Measurements from ENCODE around the gene PLK5.

Gene PLK5

DNA sequence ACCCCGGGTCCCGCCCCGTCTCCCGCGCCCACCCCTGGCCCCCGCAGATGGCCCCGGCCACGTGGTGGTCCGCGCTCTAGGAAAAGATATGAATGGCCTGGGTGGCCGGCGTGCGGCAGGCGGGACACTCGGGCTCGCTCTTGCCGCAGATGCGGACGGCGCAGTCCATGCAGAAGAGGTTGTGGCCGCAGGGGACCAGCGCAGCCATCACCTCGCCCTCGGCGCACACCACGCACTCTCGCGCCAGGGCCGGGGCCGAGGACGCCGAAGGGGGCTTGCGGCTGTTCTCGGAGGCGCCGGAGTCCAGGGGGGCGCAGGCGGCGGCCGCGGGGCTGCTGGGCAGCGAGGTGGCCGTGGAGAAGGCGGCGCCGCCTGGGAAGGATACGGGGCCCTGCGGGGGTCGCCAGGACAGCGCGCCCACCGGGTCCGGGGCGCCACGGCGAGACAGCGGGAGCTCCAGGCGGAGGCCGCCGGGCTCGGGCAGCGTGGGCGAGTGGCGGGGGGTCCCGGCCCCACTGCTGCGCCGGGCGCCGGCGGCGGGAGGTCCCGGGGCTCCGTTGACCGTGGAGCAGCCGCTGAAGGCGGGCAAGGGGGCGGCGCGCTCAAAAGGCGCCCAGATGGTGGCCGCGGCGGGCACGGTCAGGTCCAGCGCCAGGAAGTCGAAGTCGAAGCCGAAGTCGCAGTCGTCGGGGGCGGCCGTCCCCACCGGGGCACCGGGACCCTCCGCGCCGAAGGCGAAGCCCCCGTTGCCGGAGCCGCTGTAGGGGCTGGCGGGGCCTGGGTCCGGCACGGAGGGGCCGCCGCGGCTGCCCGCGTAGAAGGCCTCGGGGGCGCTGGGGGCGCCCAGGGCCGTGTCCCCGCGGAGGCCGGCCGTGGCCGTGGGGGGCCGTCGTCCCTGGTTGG is 31.9 kb downstream of the PLK5 start:
- DNase-seq (ENCODE audit: low read depth): no peak

DNA sequence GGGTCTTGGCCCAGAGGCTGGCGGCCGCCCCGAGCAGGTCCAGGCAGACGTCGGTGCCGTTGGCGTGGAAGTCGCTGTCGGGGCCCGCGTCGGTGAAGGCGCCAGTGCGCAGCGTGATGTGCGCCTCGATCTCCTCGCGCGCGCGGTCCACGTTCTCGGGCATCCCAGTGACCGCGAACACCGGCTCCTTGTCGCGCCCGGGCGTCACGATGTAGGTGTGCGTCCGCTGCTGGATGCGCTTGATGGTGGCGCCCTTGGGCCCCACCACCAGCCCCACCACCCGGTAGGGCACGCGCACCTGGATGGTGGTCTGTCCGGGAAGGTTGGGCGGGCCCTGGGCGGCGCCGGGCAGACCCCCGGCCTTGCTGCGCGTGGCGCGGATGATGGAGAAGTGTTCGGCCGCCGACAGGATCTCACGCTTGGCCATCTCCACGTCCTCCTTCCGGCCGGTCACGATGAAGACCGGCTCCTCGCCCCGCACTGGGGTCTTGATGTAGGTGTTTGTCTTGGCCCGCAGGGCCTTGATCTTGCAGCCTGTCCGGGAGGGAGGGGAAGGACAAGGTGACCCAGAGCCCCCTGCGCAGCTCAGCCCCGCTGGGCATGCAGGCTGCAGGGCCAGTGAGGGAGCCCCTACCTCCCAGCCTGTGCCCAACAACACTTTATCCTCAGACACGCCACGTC is 32.7 kb downstream of the PLK5 start:
- no peak for DNase-seq (ENCODE audit: low read depth)

DNA sequence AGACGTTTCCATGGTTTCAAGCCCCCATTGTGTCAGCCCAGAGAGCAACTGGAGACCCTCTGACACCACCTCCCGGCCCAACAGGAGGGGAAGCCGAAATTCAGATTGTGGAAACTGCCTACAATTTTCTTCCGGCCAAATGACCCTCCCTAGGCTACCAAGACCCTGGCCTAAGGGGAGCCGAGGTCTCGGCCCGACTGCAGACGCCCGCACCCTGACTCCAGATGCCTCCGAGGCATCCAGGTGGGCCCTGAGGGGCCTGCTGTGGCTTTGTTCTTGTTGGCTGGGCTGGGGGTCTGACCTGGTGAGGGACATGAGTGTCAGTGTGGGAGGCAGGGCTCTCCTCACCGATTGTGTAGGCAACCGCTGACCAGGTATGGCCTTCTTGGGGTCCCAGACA is 34.7 kb downstream of the PLK5 start:
- no peak for DNase-seq (ENCODE audit: low read depth)

DNA sequence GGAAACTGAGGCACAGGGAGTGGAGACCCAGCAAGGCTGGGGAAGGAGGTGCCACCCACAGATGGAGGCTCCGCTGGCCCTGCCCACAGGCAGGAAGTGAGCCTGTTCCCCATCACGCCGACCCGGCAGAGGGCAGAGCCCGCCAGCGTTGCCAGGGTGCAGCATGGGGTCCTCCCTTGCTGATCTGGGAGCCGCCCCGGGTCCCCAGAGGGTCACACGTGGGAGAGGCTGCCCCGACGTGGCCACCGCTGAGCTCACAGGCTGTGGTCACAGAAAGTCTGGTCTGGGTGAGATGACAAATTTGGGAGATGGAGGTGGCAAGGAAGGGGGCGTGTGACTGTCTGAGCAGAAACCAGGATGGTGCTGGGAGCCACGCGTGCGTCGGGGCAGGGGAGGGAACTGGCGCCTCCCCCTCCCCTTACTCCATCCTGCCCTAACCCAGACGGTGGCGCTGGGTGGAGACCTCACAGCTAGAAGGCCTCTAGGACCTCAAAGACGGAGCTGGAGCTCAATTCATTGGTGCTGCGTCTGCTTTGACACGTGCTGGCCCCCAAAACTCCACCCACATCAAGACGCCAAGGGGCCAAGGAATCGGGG is 36.5 kb downstream of the PLK5 start:
- DNase-seq (ENCODE audit: low read depth): no peak

DNA sequence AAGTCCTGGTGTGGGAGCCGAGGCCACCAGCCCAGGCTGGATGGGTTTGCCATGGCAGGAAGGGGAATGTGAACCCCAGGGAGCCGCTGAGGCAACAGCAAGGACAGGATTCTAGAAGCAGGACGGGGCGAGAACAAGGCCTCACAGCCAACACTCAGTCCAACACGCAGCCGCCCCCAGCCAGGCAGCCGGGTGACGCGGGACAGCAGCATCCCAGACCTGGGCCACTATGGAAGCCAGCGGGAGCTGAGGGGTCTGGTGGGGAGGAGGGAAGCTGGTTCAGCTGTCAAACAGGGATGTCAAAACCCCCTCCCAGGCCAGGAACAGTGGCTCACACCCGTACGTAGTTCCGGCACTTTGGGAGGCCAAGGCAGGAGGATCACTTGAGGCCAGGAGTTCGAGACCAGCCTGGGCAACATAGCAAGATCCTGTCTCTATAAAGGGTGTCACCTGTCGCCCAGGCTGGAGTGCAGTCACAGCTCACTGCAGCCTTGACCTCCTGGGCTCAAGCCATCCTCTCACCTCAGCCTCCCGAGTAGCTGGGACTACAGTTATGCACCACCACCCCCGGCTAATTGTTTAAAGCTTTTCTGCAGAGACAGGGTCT is 37.5 kb downstream of the PLK5 start:
- no peak for DNase-seq (ENCODE audit: low read depth)

DNA sequence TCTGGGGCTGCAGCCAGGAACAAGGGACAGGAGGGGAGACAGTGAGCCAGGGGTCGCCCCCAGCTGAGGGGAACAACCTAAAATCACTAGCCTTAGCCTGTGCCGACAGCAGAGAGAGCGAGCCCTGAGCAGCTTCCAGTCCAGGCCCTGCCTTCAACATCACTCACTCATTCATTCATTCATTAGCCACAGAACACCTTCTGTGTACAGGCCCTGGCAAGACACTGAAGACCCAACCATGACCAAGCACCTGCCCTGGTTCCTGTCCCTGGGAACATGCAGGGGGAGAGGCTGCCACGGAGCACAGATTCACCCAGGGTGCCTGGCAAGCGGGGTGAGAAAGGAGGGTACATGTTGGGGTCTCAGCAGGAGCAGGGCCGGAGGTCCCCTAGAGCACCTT is 39.4 kb downstream of the PLK5 start:
- no peak for DNase-seq (ENCODE audit: low read depth)

DNA sequence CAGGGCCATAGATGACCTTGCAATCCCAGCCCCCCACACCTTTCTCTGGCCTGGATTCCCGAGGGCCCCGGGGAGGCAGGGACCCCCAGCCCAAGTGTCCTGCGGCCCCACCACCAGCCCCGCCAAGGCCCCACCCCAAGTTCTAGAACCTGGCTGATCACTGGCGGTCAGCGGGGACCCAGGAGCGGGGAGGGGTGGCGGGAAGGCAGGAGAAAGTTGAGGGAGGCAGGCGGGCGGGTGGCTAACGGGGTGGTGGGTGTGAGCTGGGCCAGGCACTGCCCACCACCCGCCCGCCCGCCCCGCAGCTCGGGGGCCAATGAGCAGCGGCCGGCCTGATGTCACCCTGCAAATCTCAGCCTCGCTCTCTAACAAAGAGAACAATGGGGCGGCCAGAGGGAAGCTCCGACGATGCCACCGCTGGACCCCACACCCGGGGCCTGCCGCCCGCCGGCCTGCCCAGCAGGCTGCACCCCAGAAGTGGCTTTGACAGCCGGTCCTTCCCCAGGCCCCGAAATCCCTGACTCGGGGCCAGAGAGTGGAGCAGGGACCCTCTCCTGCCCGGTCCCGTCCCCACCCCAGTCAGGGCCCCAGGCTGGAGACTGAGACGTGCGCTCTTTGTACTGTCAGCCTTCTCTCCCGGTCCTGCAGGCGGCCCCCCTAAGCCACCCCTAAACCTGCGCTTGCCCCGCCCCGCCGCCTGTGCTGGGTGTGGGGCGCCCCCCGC is 42.7 kb downstream of the PLK5 start:
- peak; percentile 77 for DNase-seq (ENCODE audit: low read depth)

DNA sequence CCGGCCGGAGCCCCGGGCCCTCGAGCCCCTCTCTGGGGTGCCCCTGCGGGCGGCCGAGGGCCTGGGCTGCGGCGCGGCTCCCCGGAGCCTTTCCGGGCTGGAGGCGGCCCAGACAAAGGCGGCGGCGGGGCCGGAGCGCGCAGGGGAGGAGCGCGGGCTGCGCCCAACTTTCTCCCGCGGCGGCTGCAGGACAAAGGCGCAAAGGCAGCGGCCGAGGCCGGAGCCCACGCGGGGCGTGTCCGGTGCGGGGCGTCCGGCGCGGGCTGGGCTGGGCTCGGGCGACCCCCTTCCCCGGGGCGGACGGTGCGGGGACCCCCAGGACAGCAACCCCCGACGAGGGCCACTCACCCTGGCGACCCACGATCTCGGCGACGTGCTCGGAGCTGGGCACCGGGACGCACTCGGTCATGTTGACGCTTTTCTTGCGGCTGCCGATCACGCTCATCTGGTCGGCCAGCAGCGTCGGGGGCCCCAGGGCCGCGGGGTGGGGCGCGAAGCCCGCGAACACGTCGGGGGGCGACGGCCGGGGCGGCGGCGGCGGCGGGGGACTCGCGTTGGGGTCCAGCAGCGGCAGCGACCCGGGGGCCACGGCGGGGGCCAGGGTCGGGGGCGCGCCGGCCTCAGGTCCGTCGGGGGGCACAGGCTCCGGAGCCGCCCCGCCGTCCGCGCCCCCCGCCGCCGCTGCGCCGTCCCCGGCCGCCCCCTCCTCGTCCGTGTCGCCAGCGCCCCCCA is 43.4 kb downstream of the PLK5 start:
- DNase-seq (ENCODE audit: low read depth): peak; percentile 24

DNA sequence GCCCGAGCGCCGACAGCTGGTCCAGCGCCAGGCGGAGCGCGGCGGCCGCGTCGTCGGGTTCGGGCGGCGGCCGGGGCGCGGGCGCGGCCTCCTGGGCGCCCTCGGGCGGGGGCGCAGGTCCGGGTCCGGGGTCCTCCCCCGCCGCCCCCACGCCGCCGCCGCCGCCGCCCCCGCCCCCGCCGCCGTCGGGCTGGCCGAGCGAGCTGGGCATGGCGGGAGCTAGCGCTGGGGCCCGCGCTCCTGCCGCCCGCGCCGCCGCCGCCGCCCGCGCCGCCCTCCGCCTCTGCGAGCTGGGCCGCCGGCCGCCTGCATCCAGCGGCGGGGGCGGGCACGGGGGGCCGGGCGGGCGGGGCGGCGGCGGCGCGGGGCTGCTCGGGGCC is 44.0 kb downstream of the PLK5 start:
- DNase-seq (ENCODE audit: low read depth): no peak

DNA sequence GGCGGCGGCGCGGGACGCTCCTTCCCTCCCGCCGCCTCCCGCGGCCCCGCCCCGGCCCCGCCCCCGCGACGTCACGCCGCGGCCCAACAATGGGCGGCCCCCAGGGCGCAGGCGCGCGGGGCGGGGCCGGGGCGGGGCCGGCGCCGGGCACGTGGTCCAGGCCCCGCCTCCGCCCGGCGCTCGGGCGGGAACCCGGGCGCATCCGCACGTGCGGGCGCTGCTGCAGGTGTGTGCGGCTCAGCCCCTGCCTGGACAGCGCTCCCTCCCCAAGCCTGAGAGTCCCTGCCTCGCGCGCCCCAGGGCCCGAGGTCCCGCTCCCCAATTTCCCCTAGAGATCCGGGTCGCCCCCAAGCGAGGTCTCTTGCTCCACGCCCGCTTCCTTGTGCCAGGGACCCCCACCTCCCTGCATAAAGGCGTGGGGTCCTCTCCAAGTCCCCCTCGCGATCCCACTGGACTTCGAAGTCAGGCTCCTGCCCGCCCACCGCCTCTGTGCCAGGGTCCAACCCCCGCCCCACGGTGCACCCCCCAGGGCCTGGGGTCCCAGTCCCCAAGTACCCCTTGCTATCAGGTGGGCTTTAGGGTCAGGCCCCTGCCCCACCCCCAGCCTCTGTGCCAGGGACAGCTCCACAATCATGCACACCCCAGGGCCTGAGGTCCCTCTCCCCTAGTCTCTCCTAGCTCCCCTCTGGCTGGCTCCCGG is 44.6 kb downstream of the PLK5 start, which contains the start of gene MEX3D:
Gene MEX3D (minus strand): TSS at position 6 of the 700 bp plus-strand sequence. CDS start 267 bp downstream, outside the sequence.
- peak; percentile 22 for DNase-seq (ENCODE audit: low read depth)

DNA sequence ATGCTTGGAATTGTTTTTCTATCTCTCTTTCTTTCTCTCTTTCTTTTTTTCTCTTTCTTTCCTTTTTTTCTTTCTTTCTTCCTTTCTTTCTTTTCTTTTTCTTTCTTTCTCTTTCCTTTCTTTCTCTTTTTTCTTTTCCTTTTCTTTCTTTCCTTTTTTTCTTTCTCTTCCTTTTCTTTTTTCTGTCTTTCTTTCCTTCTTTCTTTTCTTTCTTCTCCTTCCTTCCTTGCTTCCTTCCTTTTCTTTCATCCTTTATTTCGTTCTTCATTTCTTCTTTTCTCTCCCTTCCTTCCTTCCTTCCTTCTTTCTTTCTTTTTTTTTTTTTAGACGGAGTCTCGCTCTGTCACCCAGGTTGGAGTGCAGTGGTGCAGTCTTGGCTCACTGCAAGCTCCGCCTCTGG is 46.1 kb downstream of the PLK5 start:
- no peak for DNase-seq (ENCODE audit: low read depth)

DNA sequence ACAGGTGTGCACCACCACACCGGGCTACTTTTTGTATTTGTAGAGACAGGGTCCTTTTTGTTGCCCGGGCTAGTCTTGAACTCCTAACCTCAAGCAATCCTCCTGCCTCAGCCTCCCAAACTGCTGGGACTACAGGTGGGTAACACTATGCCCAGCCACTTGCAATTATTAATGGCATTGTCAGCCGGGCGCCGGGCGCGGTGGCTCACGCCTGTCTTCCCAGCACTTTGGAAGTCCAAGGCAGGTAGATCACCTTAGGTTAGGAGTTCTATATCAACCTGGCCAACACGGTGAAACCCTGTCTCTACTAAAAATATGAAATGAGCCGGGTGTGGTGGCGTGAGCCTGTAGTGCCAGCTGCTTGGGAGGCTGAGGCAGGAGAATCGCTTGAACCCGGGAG is 47.0 kb downstream of the PLK5 start:
- no peak for DNase-seq (ENCODE audit: low read depth)

DNA sequence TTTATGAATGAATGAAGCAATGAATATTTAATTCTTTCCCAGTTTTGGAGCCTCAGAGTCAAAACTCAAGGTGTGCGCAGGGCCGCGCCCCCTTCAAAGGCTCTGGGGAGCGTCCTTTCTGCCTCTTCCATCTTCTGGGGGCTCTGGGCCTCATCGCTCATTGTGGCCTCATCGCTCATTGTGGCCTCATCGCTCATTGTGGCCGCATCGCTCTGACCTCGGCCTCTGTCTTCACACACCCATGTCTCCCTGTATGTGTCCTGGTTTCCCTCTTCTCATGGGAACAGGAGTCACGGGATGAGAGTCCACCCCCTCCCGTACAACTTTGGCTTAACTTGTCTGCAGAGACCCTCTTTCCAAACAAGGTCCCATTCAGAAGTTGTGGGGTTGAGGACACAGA is 47.5 kb downstream of the PLK5 start:
- DNase-seq (ENCODE audit: low read depth): no peak

DNA sequence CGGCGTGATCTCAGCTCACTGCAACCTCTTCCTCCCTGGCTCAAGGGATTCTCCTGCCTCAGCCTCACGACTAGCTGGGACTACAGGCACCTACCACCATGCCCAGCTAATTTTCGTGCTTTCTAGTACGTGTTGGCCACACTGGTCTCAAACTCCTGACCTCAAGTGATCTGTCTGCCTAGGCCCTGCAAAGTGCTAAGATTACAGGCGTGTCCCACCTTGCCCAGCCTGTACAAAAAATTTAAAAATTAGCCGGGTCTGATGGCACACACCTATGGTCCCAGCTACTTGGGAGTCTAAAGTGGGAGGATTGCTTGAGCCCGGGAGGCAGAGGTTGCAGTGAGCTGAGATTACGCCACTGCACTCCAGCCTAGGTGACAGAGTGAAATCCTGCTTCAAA is 48.9 kb downstream of the PLK5 start:
- DNase-seq (ENCODE audit: low read depth): no peak

DNA sequence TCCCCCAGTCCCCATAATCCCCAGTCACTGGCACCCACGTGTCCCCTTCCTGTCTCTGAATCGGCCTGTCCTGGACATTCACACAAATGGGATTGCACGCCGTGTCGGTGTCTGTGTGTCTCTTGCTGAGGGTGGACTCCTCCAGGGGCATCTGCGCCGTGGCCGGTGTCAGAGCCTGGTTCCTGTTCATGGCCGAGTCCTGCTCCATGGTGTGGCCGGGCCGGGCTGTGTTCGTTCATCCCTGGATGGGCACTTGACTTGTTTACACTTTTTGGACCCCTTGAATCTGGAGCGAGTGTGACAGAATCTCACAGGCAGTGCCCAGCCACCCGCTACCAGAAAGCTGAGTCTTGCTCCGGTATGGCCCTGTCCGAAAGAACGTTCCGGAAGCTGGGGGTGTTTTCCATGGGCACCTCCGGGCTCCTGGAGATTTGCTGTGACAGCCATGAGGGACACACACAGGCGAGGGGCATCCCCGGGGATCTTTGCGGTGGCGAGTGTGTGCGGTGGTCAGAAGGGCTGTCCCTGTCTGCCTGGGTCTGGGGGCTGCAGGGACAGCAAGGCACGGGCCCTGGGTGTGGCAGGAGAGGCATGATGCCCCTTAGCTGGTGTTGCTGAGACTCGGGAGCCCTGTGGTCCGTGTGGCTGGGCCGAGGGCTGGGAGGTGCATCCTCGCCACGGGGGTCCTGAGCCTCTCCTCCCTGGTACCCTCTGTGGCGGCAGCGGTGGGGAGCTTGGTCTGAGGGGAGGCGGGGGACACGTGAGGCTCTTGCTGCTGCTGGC is 50.7 kb downstream of the PLK5 start:
- DNase-seq (ENCODE audit: low read depth): no peak

DNA sequence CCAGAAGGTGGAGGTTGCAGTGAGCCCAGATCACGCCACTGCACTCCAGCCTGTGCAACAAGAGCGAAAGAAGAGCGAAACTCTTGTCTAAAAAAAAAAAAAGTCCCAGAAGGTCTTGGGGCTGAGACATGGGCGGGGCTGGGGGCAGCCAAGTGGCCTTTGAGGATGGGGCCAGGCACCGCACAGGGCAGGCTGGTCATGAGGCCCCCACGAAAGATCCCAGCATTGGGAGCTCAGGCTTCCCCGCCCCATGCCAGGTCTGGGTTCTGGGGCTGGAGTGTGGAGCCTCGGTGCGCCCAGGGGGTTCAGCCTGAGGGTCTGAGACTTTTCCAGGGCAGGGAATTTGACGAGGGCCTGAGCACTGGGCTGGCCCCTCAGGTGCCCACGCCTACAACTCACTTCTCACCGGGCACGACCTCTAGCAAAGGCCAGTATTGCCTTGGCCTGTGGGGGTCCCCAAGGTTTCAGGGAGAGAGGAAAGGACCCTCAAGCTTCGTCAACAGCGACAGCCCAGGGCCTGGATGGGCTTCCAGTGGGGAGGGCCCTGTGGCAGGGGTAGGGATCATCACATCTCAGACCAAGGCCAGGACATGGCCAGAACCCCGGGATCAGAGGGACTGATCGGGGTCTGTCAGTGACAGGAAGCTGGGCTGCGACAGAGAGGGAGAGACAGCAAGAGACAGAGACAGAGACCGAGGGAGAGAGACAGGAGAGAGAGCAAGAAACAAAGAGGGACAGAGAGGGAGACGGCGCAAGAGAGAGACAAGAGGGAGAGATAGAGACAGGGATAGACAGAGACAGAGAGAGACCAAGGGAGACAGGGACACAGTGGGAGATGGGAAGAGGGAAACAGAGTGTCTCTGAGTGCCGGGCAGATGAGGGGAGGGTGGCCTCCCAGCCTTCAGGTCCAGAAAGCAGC is 51.7 kb downstream of the PLK5 start:
- DNase-seq (ENCODE audit: low read depth): no peak

DNA sequence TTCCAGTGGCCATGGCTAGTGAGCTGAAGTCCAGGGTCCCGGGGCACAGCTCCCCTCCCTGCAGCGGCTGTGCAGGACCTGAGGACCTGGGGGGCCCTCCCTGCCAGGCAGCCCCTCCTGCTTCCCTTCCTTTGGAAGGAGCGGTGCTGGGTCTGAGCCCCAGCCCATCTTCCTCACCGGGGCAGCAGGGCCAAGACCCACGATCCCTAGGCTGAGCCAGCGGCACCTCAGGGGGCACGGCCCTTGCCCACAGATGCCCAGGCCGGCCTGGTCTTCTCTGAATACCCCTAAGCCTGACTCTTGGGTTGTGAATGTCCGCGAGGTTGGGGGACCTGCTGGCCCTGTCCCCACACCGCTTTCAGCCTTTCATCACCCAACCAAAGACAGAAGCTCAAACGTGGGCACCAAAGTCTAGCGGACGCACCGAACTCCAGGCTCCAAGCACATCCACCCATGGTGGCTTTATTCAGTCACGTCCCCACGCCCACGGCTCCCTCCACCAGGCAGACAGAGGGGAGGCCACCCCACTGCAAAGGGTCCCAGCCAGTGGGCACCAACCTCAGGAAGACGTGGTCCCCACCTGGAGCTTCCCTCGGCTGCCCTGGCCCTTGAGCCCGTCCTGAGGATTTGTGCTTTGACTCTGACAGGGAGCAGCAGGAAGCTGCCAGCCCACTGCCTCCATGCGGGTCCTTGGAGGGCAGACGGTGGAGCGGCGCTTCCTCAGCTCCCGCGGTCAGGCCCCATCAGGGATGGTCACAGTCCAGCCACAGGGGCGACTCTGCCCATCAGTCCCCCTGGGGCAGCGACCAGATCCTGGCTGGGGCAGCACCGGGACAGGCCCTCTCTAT is 52.6 kb downstream of the PLK5 start:
- no peak for DNase-seq (ENCODE audit: low read depth)

All from amniotic epithelial cell (primary cell).